SU-DHL-6 (cell line): ENCODE measurements around the gene MCRIP2.

Experiments used
- H2AFZ ChIP-seq: fragments of 200-600 bp; sonication (generic); 2 replicates; pipeline ENCODE4 v1.6.1; 2014; ENCODE audit warnings: low read depth, mild to moderate bottlenecking, moderate library complexity, mixed read lengths, antibody characterized with exemption, low read length; ENCODE audit not compliant: severe bottlenecking
- H3F3A ChIP-seq: fragments of 200-600 bp; shearing (Covaris generic); 2 replicates; pipeline ENCODE4 v1.6.0; 2016; ENCODE audit warnings: antibody characterized with exemption, mild to moderate bottlenecking; ENCODE audit not compliant: insufficient read depth
- H3K27ac ChIP-seq: fragments of 200-600 bp; sonication (generic); 2 replicates; pipeline ENCODE4 v1.5.1; 2016; ENCODE audit warnings: low read depth, mild to moderate bottlenecking, low read length, moderate library complexity, mixed read lengths
- H3K27me3 ChIP-seq: fragments of 200-600 bp; sonication (generic), shearing (Covaris generic); 2 replicates; pipeline ENCODE4 v1.6.0; 2014; ENCODE audit warnings: mild to moderate bottlenecking, low read length
- H3K36me3 ChIP-seq: fragments of 200-600 bp; sonication (generic); 2 replicates; pipeline ENCODE4 v1.6.1; 2014; ENCODE audit warnings: mild to moderate bottlenecking, low read length, mixed read lengths
- H3K4me2 ChIP-seq: fragments of 300-600, 200-600 bp; shearing (Covaris generic), sonication (generic); 2 replicates; pipeline ENCODE4 v1.6.0; 2014; ENCODE audit warnings: low read length, low read depth, mild to moderate bottlenecking; ENCODE audit not compliant: poor library complexity, severe bottlenecking
- H3K4me3 ChIP-seq: fragments of 200-600 bp; sonication (generic); 2 replicates; pipeline ENCODE4 v1.5.1; 2014; ENCODE audit warnings: antibody characterized with exemption, low read length, mild to moderate bottlenecking, mixed read lengths; ENCODE audit not compliant: insufficient read depth, poor library complexity, severe bottlenecking
- H3K79me2 ChIP-seq: fragments of 200-600 bp; sonication (generic); 2 replicates; pipeline ENCODE4 v1.6.1; 2014; ENCODE audit warnings: mild to moderate bottlenecking, low read length, moderate library complexity; ENCODE audit not compliant: insufficient read depth
- H3K9ac ChIP-seq: fragments of 200-600 bp; sonication (generic); 2 replicates; pipeline ENCODE4 v1.7.0; 2014; ENCODE audit warnings: mild to moderate bottlenecking, low read length
- H3K9me2 ChIP-seq: fragments of 200-600 bp; sonication (generic); replicated peaks from 2 replicates; pipeline ENCODE4 v1.6.1; 2014; ENCODE audit warnings: low read length; ENCODE audit not compliant: insufficient read depth
- H3K9me3 ChIP-seq: fragments of 200-600 bp; sonication (generic); 2 replicates; pipeline ENCODE4 v1.6.1; 2014; ENCODE audit warnings: low read length, mixed read lengths; ENCODE audit not compliant: insufficient read depth
- H4K20me1 ChIP-seq: fragments of 200-600 bp; sonication (generic); 2 replicates; pipeline ENCODE4 v1.6.1; 2014; ENCODE audit warnings: low read depth, mild to moderate bottlenecking, antibody characterized with exemption, low read length, moderate library complexity, mixed read lengths
- CTCF ChIP-seq: fragments of 200-600 bp; sonication (generic); IDR thresholded peaks from one replicate; pipeline ENCODE4 v1.5.1; 2017; ENCODE audit warnings: antibody characterized with exemption, mild to moderate bottlenecking, low read length, moderate library complexity; ENCODE audit not compliant: insufficient read depth, poor library complexity, severe bottlenecking
- EZH2phosphoT487 ChIP-seq: fragments of 200-600 bp; sonication (generic), shearing (Covaris generic); conservative IDR thresholded peaks from 2 replicates; pipeline ENCODE4 v1.6.1; 2018; ENCODE audit warnings: mild to moderate bottlenecking, antibody characterized with exemption, low read length, moderate library complexity, mixed read lengths

Gene MCRIP2

GRCh38 chr16:610513-611381, 30.9 kb upstream of the MCRIP2 start:
- Histone ChIP-seq H3K79me2 (no peaks in the 10 kb centered on the region), H3K36me3 (no peaks in the 10 kb centered on the region), H4K20me1 (no peaks in the 10 kb centered on the region), H3K9me2 (no peaks in the 10 kb centered on the region), H3K27ac (no peak overlapping the region), H3F3A (no peaks in the 10 kb centered on the region), H3K9me3 (no peaks in the 10 kb centered on the region), H2AFZ (no peak overlapping the region), H3K4me2 (no peak overlapping the region), H3K27me3 (no peaks in the 10 kb centered on the region), H3K9ac (no peak overlapping the region), H3K4me3 (no peak overlapping the region)
- no peak for TF ChIP-seq EZH2phosphoT487
- TF ChIP-seq CTCF, result peak; percentile 35

- H3K4me3 ChIP-seq, result no peak overlapping the region
- H3K27ac ChIP-seq, result no peak overlapping the region
- no peak overlapping the region for H3K9ac ChIP-seq
- H4K20me1 ChIP-seq, result no peaks in the 10 kb centered on the region
- H3K27me3 ChIP-seq, result no peaks in the 10 kb centered on the region
- H3K79me2 ChIP-seq, result no peaks in the 10 kb centered on the region
- TF ChIP-seq EZH2phosphoT487 (no peak), CTCF (no peak)
- H3K4me2 ChIP-seq, result no peak overlapping the region
- no peak overlapping the region for H2AFZ ChIP-seq
- H3K9me3 ChIP-seq, result no peaks in the 10 kb centered on the region
- H3K9me2 ChIP-seq, result no peaks in the 10 kb centered on the region
- no peaks in the 10 kb centered on the region for H3F3A ChIP-seq
- no peaks in the 10 kb centered on the region for H3K36me3 ChIP-seq
Measured at GRCh38 chr16:615122-615521, 26.5 kb upstream of the MCRIP2 start.

- no peak overlapping the region for H3K27ac ChIP-seq
- no peak overlapping the region for H3K4me3 ChIP-seq
- H3K4me2 ChIP-seq, result no peak overlapping the region
- TF ChIP-seq EZH2phosphoT487 (no peak), CTCF (no peak)
- no peaks in the 10 kb centered on the region for H3K9me2 ChIP-seq
- H3K9me3 ChIP-seq, result no peaks in the 10 kb centered on the region
- no peaks in the 10 kb centered on the region for H4K20me1 ChIP-seq
- H3K9ac ChIP-seq, result no peak overlapping the region
- no peaks in the 10 kb centered on the region for H3K79me2 ChIP-seq
- H3F3A ChIP-seq, result no peaks in the 10 kb centered on the region
- H3K27me3 ChIP-seq, result no peaks in the 10 kb centered on the region
- H3K36me3 ChIP-seq, result no peaks in the 10 kb centered on the region
- no peak overlapping the region for H2AFZ ChIP-seq
Measured at GRCh38 chr16:616733-617586, 24.7 kb upstream of the MCRIP2 start.
